ENCODE results near the gene DNAJC11.

DNAJC11 gene

DNA sequence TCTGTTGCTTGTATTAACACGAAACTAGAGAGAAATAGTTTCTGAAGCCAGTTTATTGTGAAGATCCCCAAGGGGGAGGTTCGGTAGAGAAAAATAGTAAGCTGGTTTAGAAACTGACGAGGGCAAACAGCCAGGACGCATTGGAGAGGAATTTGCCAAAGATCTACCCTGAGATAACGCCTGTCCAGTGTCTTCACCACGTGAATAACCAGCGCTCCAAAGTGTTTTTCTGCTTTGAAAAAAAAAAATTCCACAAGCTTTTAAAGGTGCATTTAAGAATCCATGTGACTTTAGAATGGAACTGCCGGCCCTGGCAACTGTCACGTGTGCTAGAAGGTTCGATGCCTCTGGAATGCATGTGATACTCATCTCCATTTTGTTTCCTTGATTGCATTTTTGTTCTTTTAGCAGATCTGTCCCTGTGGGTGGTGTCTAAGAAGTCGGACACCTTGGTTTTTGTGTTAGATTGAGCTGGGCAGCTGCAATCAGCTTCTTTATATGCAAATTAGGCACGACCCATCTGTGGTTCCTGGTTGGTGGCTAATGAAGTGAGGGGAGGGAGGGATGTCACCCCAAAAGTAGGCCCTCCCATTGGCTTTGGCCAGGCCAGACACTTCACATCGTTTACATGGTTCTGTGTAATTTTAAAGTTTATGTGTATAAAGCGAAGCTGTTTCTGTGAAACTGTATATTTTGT is 78.2 kb downstream of the DNAJC11 start:
- Histone ChIP-seq H3K9me3 (ENCODE audit: low read length) (no peaks in the 10 kb centered on the region), H3K36me3 (ENCODE audit: insufficient read depth, low read length) (peaks cover 62% of the 10 kb centered on the region), H3K4me1 (ENCODE audit: insufficient read depth, low read length) (peaks cover 8% of the 10 kb centered on the region), H3K27me3 (ENCODE audit: insufficient read depth, low read length) (no peaks in the 10 kb centered on the region), H2AFZ (ENCODE audit: low read depth, low read length) (no peak overlapping the region), H3K4me3 (ENCODE audit: low read length) (no peak overlapping the region)

DNA sequence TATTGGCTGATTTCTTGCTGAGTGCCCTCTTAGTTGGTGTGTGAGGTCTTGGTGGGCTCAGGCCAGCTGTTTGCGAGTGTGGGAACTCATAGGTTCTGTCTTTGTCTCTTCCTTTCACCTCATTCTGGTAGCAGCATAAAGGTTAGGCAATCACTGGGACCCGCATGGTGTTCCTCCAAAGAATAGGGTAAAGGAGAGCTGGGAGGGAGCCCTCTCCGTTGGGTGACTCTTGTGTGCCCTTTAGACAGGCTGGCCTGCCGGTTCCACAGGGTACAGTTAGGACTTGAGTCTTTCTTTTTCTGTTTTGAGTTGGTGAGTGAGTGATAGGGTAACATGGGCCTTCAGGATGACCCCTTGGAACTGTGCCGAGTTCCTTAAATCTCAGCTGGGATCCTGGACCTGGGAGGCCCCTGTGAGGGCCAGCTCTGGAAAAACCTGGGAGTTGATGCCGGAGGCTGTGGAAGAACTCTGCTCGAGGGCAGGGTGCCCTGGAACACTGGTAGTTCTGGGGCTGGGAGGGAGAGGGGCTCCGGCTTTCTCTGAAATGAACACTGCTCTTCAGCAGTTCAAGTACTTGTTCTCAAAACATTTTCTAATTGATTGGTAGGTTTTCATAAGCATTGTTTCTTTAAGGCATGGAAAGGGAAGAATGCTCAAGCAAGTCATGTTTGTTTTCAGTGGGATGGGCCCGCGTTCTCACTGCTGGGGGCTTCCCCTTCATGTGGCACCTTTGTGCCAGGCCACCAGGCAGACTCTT is 79.0 kb downstream of the DNAJC11 start:
- Histone ChIP-seq H3K4me1 (ENCODE audit: insufficient read depth, low read length) (peaks cover 8% of the 10 kb centered on the region), H3K4me3 (ENCODE audit: low read length) (no peak overlapping the region), H3K36me3 (ENCODE audit: insufficient read depth, low read length) (peaks cover 62% of the 10 kb centered on the region)

GRCh38 chr1:6621429-6622391 is 79.9 kb downstream of the DNAJC11 start:
- no peak overlapping the region for H3K4me3 ChIP-seq (ENCODE audit: low read length)
- peaks cover 8% of the 10 kb centered on the region for H3K4me1 ChIP-seq (ENCODE audit: insufficient read depth, low read length)
- no peak overlapping the region for H2AFZ ChIP-seq (ENCODE audit: low read depth, low read length)
- peaks cover 63% of the 10 kb centered on the region for H3K36me3 ChIP-seq (ENCODE audit: insufficient read depth, low read length)
- H3K9me3 ChIP-seq (ENCODE audit: low read length), result no peaks in the 10 kb centered on the region
- no peaks in the 10 kb centered on the region for H3K27me3 ChIP-seq (ENCODE audit: insufficient read depth, low read length)

More for the DNA sequence above, 79.0 kb downstream of the DNAJC11 start:
- no peak overlapping the region for H2AFZ ChIP-seq (ENCODE audit: low read depth, low read length)
- H3K27me3 ChIP-seq (ENCODE audit: insufficient read depth, low read length), result no peaks in the 10 kb centered on the region
- H3K9me3 ChIP-seq (ENCODE audit: low read length), result no peaks in the 10 kb centered on the region

GRCh38 chr1:6619045-6619444 is 82.6 kb downstream of the DNAJC11 start:
- Histone ChIP-seq H3K4me1 (ENCODE audit: insufficient read depth, low read length) (peaks cover 2% of the 10 kb centered on the region), H3K9me3 (ENCODE audit: low read length) (no peaks in the 10 kb centered on the region), H3K27me3 (ENCODE audit: insufficient read depth, low read length) (no peaks in the 10 kb centered on the region), H3K36me3 (ENCODE audit: insufficient read depth, low read length) (peaks cover 63% of the 10 kb centered on the region), H3K4me3 (ENCODE audit: low read length) (no peak overlapping the region), H2AFZ (ENCODE audit: low read depth, low read length) (no peak overlapping the region)

DNA sequence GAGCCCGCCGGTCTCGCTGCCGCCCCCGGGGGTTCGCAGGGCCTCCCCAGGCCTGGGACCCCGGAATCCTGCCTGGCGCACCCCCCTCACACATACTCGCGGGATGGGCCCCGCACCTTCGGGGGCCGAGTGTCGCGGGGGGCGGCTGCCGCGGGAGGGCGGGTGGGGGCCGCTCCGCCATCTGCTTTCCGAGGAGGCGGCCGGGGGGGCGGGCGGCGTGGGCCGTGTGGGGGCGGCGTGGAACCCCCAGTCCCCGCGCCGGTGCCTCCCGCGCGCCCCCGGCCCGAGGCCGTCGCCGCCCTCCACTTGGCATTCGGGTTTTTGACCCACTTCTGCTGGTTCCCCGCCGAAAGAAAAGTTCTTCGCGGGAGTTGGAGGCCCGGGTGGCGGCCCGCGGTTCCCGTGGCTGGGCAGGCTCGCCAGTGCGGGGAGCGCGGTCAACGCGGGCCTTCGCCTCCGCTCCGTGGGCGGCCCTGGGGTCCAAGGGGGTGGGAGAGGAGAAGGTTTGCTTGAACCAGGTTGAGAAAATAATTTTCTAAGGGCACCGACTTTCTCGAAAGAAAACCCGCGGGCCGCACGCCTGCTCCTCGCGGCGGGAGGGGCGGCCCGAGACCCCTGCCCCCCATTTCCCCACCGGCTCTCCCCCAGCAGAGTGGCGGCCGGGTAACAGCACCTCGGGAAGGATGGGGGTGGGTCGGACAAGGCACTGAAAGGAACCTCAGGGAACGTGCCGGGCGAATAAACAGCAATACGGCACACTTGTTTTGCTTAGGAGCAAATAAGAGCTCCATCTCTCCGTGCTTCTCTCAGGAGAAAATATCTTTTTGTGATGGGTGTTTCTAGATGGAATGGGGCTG is 86.5 kb downstream of the DNAJC11 start:
- H3K36me3 ChIP-seq (ENCODE audit: insufficient read depth, low read length), result peaks cover 31% of the 10 kb centered on the region
- peak overlapping the region; percentile 78 for H3K4me3 ChIP-seq (ENCODE audit: low read length)
- no peaks in the 10 kb centered on the region for H3K9me3 ChIP-seq (ENCODE audit: low read length)
- no peak overlapping the region for H2AFZ ChIP-seq (ENCODE audit: low read depth, low read length)
- H3K4me1 ChIP-seq (ENCODE audit: insufficient read depth, low read length), result peaks cover 7% of the 10 kb centered on the region
- no peaks in the 10 kb centered on the region for H3K27me3 ChIP-seq (ENCODE audit: insufficient read depth, low read length)

- H3K9me3 ChIP-seq (ENCODE audit: low read length), result no peaks in the 10 kb centered on the region
- peaks cover 7% of the 10 kb centered on the region for H3K4me1 ChIP-seq (ENCODE audit: insufficient read depth, low read length)
- peak overlapping the region; percentile 84 for H2AFZ ChIP-seq (ENCODE audit: low read depth, low read length)
- peak overlapping the region; percentile 78 for H3K4me3 ChIP-seq (ENCODE audit: low read length)
- H3K36me3 ChIP-seq (ENCODE audit: insufficient read depth, low read length), result peaks cover 24% of the 10 kb centered on the region
- H3K27me3 ChIP-seq (ENCODE audit: insufficient read depth, low read length), result no peaks in the 10 kb centered on the region
Measured at GRCh38 chr1:6614019-6614928, 87.3 kb downstream of the DNAJC11 start.

- H3K4me1 ChIP-seq (ENCODE audit: insufficient read depth, low read length), result peaks cover 7% of the 10 kb centered on the region
- no peaks in the 10 kb centered on the region for H3K9me3 ChIP-seq (ENCODE audit: low read length)
- H3K27me3 ChIP-seq (ENCODE audit: insufficient read depth, low read length), result no peaks in the 10 kb centered on the region
- H3K36me3 ChIP-seq (ENCODE audit: insufficient read depth, low read length), result peaks cover 16% of the 10 kb centered on the region
- H2AFZ ChIP-seq (ENCODE audit: low read depth, low read length), result peak within 1 kb of the TSS; percentile 90
- H3K4me3 ChIP-seq (ENCODE audit: low read length), result peak within 1 kb of the TSS; percentile 97
Measured at GRCh38 chr1:6613361-6614018, 88.1 kb downstream of the DNAJC11 start, which contains the start of gene PHF13. PHF13 (plus strand) TSS chr1:6613731; CDS start chr1:6614067, 336 bp downstream.

DNA sequence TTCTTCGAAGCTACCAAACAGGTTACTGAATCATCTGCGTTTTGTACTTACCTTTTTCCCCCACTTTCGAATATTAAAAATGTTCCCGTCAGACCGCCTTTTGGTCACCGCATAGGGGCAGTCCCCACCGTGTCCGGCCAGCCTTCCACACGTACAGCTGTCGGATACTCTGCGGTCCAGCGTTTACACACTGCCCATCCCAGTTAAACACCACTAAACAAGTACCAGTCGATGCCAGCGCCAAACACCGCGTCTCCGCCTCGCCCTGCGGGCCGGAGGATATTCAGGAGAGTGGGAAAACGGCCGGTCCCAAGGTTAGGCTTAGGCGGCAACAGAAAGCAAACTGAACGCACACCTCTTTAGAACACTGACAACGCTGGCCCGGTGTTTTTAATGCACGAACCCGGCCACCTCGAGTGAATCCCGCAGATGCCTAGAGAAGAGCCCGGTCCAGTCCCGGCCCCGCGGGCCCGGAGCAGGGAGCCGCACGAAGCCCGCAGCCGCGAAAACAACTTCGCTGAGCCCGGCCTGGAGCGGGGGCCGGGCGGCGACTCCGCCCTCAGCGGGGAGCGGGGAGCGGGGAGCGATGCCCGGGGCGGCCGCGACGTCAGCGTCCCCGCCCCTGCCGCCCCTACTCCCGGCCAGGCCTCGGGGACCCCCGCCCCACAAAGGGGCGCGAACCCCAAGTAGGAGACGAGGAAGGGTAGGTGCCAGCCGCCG is 88.8 kb downstream of the DNAJC11 start:
- Histone ChIP-seq H3K4me1 (ENCODE audit: insufficient read depth, low read length) (peaks cover 7% of the 10 kb centered on the region), H3K36me3 (ENCODE audit: insufficient read depth, low read length) (peaks cover 11% of the 10 kb centered on the region), H3K4me3 (ENCODE audit: low read length) (peak overlapping the region; percentile 97), H3K9me3 (ENCODE audit: low read length) (no peaks in the 10 kb centered on the region), H3K27me3 (ENCODE audit: insufficient read depth, low read length) (no peaks in the 10 kb centered on the region), H2AFZ (ENCODE audit: low read depth, low read length) (peak overlapping the region; percentile 90)

- Histone ChIP-seq H2AFZ (ENCODE audit: low read depth, low read length) (peak overlapping the region; percentile 67), H3K36me3 (ENCODE audit: insufficient read depth, low read length) (peaks cover 2% of the 10 kb centered on the region), H3K9me3 (ENCODE audit: low read length) (no peaks in the 10 kb centered on the region), H3K27me3 (ENCODE audit: insufficient read depth, low read length) (no peaks in the 10 kb centered on the region), H3K4me1 (ENCODE audit: insufficient read depth, low read length) (peaks cover 36% of the 10 kb centered on the region), H3K4me3 (ENCODE audit: low read length) (peak overlapping the region; percentile 80)
Measured at GRCh38 chr1:6603915-6604558, 97.6 kb downstream of the DNAJC11 start.

GRCh38 chr1:6603238-6603914 is 98.2 kb downstream of the DNAJC11 start:
- H3K4me3 ChIP-seq (ENCODE audit: low read length), result peak overlapping the region; percentile 80
- no peaks in the 10 kb centered on the region for H3K9me3 ChIP-seq (ENCODE audit: low read length)
- H3K36me3 ChIP-seq (ENCODE audit: insufficient read depth, low read length), result peaks cover 3% of the 10 kb centered on the region
- peak overlapping the region; percentile 67 for H2AFZ ChIP-seq (ENCODE audit: low read depth, low read length)
- no peaks in the 10 kb centered on the region for H3K27me3 ChIP-seq (ENCODE audit: insufficient read depth, low read length)
- peaks cover 36% of the 10 kb centered on the region for H3K4me1 ChIP-seq (ENCODE audit: insufficient read depth, low read length)

Measured in neuron (in vitro differentiated cells).